Fibroblast of lung (primary cell): ENCODE measurements around the gene FHOD3.

ENCODE experiments used
- EZH2 ChIP-seq: IDR thresholded peaks from 2 replicates; pipeline ENCODE4 v1.5.1; 2012; ENCODE audit warnings: low read length, control low read depth, mild to moderate bottlenecking; ENCODE audit errors: missing control alignments
- TF ChIP-seq, protein P1 (sequence below), 2 donors: IDR thresholded peaks in 1 of 2; conservative IDR thresholded peaks in 1 of 2; 1 replicate in 1 of 2; 2 replicates in 1 of 2; pipeline ENCODE4 v1.5.1; 2011 to 2012; ENCODE audit warnings: low read length in 2 of 2, control low read depth in 1 of 2, inconsistent platforms in 1 of 2, low read depth in 1 of 2, mild to moderate bottlenecking in 1 of 2

- TF ChIP-seq, protein P1, sequence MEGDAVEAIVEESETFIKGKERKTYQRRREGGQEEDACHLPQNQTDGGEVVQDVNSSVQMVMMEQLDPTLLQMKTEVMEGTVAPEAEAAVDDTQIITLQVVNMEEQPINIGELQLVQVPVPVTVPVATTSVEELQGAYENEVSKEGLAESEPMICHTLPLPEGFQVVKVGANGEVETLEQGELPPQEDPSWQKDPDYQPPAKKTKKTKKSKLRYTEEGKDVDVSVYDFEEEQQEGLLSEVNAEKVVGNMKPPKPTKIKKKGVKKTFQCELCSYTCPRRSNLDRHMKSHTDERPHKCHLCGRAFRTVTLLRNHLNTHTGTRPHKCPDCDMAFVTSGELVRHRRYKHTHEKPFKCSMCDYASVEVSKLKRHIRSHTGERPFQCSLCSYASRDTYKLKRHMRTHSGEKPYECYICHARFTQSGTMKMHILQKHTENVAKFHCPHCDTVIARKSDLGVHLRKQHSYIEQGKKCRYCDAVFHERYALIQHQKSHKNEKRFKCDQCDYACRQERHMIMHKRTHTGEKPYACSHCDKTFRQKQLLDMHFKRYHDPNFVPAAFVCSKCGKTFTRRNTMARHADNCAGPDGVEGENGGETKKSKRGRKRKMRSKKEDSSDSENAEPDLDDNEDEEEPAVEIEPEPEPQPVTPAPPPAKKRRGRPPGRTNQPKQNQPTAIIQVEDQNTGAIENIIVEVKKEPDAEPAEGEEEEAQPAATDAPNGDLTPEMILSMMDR (conservative IDR thresholded peaks at IDR 0.05 in 1 of 2, IDR thresholded peaks at IDR 0.05 in 1 of 2; ENCODE audit: low read depth in 1 of 2, low read length in 2 of 2): no peak
- no peak for TF ChIP-seq EZH2
These were observed 50.8 kb downstream of the FHOD3 start for GRCh38 chr18:36348331-36348730.
